Activated gamma-delta T cell (primary cell): Measurements from ENCODE around the gene TBC1D3L.
"Not testable (repeated sequence)": the region's sequence is repeated elsewhere in the genome, so short reads cannot be mapped to it uniquely, and the experiment has no call there.

ENCODE experiments used
- DNase-seq: peaks from one replicate; lab custom pipeline; 2025; lab: John Stamatoyannopoulos, UW
- total RNA-seq, 2 donors: gene quantifications; one replicate each; lab custom pipeline; 2026; lab: John Stamatoyannopoulos, UW

The TBC1D3L gene
- total RNA-seq = 1.4 to 2.0 reads per million in 2 donors

DNA sequence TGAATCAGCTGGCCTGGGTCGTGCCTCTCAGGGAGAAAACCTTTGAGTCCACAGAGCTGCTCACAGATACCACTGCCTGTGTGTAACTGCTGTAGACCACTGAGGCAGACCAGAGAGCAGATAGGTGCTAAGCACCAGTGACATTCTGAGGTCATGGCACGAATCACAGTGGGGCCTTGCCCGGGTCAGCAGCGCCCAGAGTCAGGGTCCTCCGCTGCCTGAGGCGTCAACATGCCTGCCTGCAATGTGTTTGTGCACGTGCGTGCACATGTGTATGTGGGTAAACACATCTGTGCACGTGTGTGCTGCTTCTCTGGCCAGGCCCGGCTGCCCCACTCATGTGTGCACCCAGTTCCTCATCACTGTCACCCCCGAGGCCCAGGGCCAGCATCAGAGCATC, at the start of gene TBC1D3L:
Gene TBC1D3L, minus strand, starts transcription at position 101 of the 400 bp plus-strand sequence. CDS start 1,540 bp downstream, outside the sequence.
- not testable (repeated sequence) for DNase-seq

DNA sequence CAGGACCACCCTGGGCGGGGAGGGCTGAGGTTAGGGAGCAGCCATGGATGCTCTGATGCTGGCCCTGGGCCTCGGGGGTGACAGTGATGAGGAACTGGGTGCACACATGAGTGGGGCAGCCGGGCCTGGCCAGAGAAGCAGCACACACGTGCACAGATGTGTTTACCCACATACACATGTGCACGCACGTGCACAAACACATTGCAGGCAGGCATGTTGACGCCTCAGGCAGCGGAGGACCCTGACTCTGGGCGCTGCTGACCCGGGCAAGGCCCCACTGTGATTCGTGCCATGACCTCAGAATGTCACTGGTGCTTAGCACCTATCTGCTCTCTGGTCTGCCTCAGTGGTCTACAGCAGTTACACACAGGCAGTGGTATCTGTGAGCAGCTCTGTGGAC, 14.8 kb upstream of the TBC1D3L start, which contains the start of gene TBC1D3D:
Gene TBC1D3D, plus strand, starts transcription at position 301 of the 400 bp plus-strand sequence. CDS start 1,585 bp downstream, outside the sequence.
- DNase-seq = not testable (repeated sequence)
